GM13976 (cell line): ENCODE data around the gene HAGH.

Experiments
- DNase-seq: peaks from one replicate; pipeline ENCODE4 v3.0.0; 2012; ENCODE audit warnings: low spot score
- CTCF ChIP-seq: IDR thresholded peaks from 2 replicates; pipeline ENCODE4 v1.5.1; 2012; ENCODE audit warnings: borderline replicate concordance, mild to moderate bottlenecking; ENCODE audit not compliant: insufficient read depth; ENCODE audit errors: extremely low read depth, missing control alignments, control extremely low read depth
- in situ Hi-C: fragments of 300-500 bp; cut with MboI; formaldehyde crosslinking; loops from one replicate; pipeline ENCODE4 v1.12.0; 2022; ENCODE audit warnings: low sequenced_read_pairs, mixed read lengths, inconsistent platforms; ENCODE audit not compliant: unreplicated experiment

The HAGH gene

GRCh38 chr16:1762196-1762878 is 64.3 kb downstream of the HAGH start:
- in situ Hi-C loops = no loop called here
- TF ChIP-seq CTCF = no peak
- no peak for DNase-seq

- in situ Hi-C loops = no loop called here
- no peak for TF ChIP-seq CTCF
Measured at GRCh38 chr16:1761751-1762150, 64.9 kb downstream of the HAGH start.

GRCh38 chr16:1760911-1761310 is 65.7 kb downstream of the HAGH start:
- no peak for TF ChIP-seq CTCF
- in situ Hi-C loops = no loop called here
- DNase-seq = no peak

More at GRCh38 chr16:1761751-1762150, 64.9 kb downstream of the HAGH start:
- no peak for DNase-seq

- DNase-seq = no peak
- in situ Hi-C loops = no loop called here
- TF ChIP-seq CTCF = no peak
Measured at GRCh38 chr16:1759511-1759910, 67.1 kb downstream of the HAGH start.

GRCh38 chr16:1758923-1759322 is 67.7 kb downstream of the HAGH start:
- no peak for TF ChIP-seq CTCF
- in situ Hi-C loops = no loop called here
- DNase-seq = no peak

GRCh38 chr16:1757714-1758461 is 68.7 kb downstream of the HAGH start:
- no peak for TF ChIP-seq CTCF
- no peak for DNase-seq
- in situ Hi-C loops = no loop called here
